B cell (primary cell): Measurements from ENCODE around the gene GPATCH1.

ENCODE experiments used
- CTCF ChIP-seq: fragments of 200-600 bp; IDR thresholded peaks from one replicate; pipeline ENCODE4 v1.8.0; 2022; ENCODE audit warnings: antibody characterized with exemption, mild to moderate bottlenecking
- EZH2 ChIP-seq: IDR thresholded peaks from 2 replicates; pipeline ENCODE4 v1.6.1; 2012; ENCODE audit warnings: borderline replicate concordance, low read depth, mild to moderate bottlenecking, moderate library complexity, low read length; ENCODE audit not compliant: insufficient read depth, poor library complexity, severe bottlenecking

GRCh38 chr19:33052352-33052972 is 28.5 kb upstream of the GPATCH1 start:
- no peak for TF ChIP-seq CTCF
- no peak for TF ChIP-seq EZH2
